Activated CD4-positive, alpha-beta T cell treated with anti-CD3 and anti-CD28 coated beads, Interleukin-2, amount 50 U/mL, for 4 hours (primary cell): Measurements from ENCODE around the gene COL26A1.
"Not testable (repeated sequence)": the region's sequence is repeated elsewhere in the genome, so short reads cannot be mapped to it uniquely, and the experiment has no call there.

Experiments
- DNase-seq, 2 experiments: peaks; one replicate each; pipeline ENCODE4 v3.0.0-alpha.2; 2020

The COL26A1 gene

GRCh38 chr7:101362334-101363195 lies at the start of gene COL26A1:
Gene COL26A1 (plus strand): TSS chr7:101362875. CDS start chr7:101363033, 158 bp downstream.
- peak in 1 of 2 experiments; percentile 7 for DNase-seq

GRCh38 chr7:101315336-101315735 lies 47.3 kb upstream of the COL26A1 start:
- peak; percentile 32 to 35 for DNase-seq

- DNase-seq = no peak
These were observed 43.3 kb upstream of the COL26A1 start for GRCh38 chr7:101319401-101319800.

GRCh38 chr7:101321491-101322401 lies 40.9 kb upstream of the COL26A1 start, which contains the start of gene IFT22:
Gene IFT22 (minus strand): TSS chr7:101321812. CDS start chr7:101321709, 103 bp downstream.
- peak; percentile 65 to 70 for DNase-seq

- no peak for DNase-seq
These were observed 34.5 kb upstream of the COL26A1 start for GRCh38 chr7:101328159-101328558.

GRCh38 chr7:101330011-101330484 lies 32.6 kb upstream of the COL26A1 start:
- no peak for DNase-seq

- DNase-seq = no peak
These were observed 30.6 kb upstream of the COL26A1 start for GRCh38 chr7:101332026-101332425.

- no peak for DNase-seq
These were observed 28.8 kb upstream of the COL26A1 start for GRCh38 chr7:101333912-101334311.

GRCh38 chr7:101340379-101340778 lies 22.3 kb upstream of the COL26A1 start:
- no peak for DNase-seq

GRCh38 chr7:101342892-101343291 lies 19.8 kb upstream of the COL26A1 start:
- DNase-seq = no peak

- DNase-seq = no peak
These were observed 15.2 kb upstream of the COL26A1 start for GRCh38 chr7:101347477-101347876.

- not testable (repeated sequence) for DNase-seq
These were observed 14.1 kb upstream of the COL26A1 start for GRCh38 chr7:101348456-101349067.

- not testable (repeated sequence) for DNase-seq
These were observed 13.4 kb upstream of the COL26A1 start for GRCh38 chr7:101349300-101349699.

- DNase-seq = no peak
These were observed 9.8 kb upstream of the COL26A1 start for GRCh38 chr7:101352920-101353308.

- no peak for DNase-seq
These were observed 5.2 kb upstream of the COL26A1 start for GRCh38 chr7:101357433-101357832.

GRCh38 chr7:101363196-101363733 lies 590 bp downstream of the COL26A1 start:
- DNase-seq = no peak

- peak; percentile 56 to 61 for DNase-seq
These were observed 1.2 kb downstream of the COL26A1 start for GRCh38 chr7:101363734-101364374.

- no peak for DNase-seq
These were observed 3.3 kb downstream of the COL26A1 start for GRCh38 chr7:101365956-101366355.

- DNase-seq = no peak
These were observed 5.0 kb downstream of the COL26A1 start for GRCh38 chr7:101367676-101368075.

- DNase-seq = no peak
These were observed 5.9 kb downstream of the COL26A1 start for GRCh38 chr7:101368422-101369165.

- no peak for DNase-seq
These were observed 8.2 kb downstream of the COL26A1 start for GRCh38 chr7:101370836-101371235.
